Hepatocyte (in vitro differentiated cells): ENCODE results near the gene FEM1C. TPM values are rescaled to one million over a fixed set of nuclear protein-coding genes. Genes with fewer than 3 reads are reported as not detected.

Experiments
- DNase-seq: peaks from one replicate; pipeline ENCODE4 v3.0.0-alpha.2; 2016; ENCODE audit warnings: low spot score
- H2AFZ ChIP-seq: fragments of 200-600 bp; sonication (generic); 2 replicates; pipeline ENCODE4 v1.6.0; 2016; ENCODE audit warnings: antibody characterized with exemption, mild to moderate bottlenecking
- H3K27ac ChIP-seq: fragments of 200-600 bp; sonication (generic); 2 replicates; pipeline ENCODE4 v1.5.1; 2016; ENCODE audit warnings: mild to moderate bottlenecking
- H3K27me3 ChIP-seq: fragments of 200-600 bp; sonication (generic); 2 replicates; pipeline ENCODE4 v1.6.1; 2016
- H3K36me3 ChIP-seq: fragments of 200-600 bp; sonication (generic); replicated peaks from 2 replicates; pipeline ENCODE4 v1.5.1; 2016; ENCODE audit warnings: low read depth; ENCODE audit not compliant: insufficient read depth
- H3K4me1 ChIP-seq: fragments of 200-600 bp; sonication (generic); 2 replicates; pipeline ENCODE4 v1.5.1; 2016; ENCODE audit warnings: mild to moderate bottlenecking, moderate library complexity; ENCODE audit not compliant: insufficient read depth
- H3K4me2 ChIP-seq: fragments of 200-600 bp; sonication (generic); 2 replicates; pipeline ENCODE4 v1.6.0; 2016
- H3K4me3 ChIP-seq: fragments of 200-600 bp; sonication (generic); 2 replicates; pipeline ENCODE4 v1.5.1; 2016; ENCODE audit warnings: mild to moderate bottlenecking
- H3K79me2 ChIP-seq: fragments of 200-600 bp; sonication (generic); 2 replicates; pipeline ENCODE4 v1.6.0; 2017; ENCODE audit warnings: mild to moderate bottlenecking
- H3K9me2 ChIP-seq: fragments of 200-600 bp; sonication (generic); replicated peaks from 2 replicates; pipeline ENCODE4 v1.6.0; 2017; ENCODE audit warnings: mild to moderate bottlenecking; ENCODE audit not compliant: insufficient read depth
- H3K9me3 ChIP-seq: fragments of 200-600 bp; sonication (generic); 2 replicates; pipeline ENCODE4 v1.5.1; 2016; ENCODE audit warnings: low read depth, mild to moderate bottlenecking
- H4K20me1 ChIP-seq: fragments of 200-600 bp; sonication (generic); 2 replicates; pipeline ENCODE4 v1.6.0; 2016; ENCODE audit warnings: mild to moderate bottlenecking; ENCODE audit not compliant: insufficient read depth, poor library complexity, severe bottlenecking
- EZH2 ChIP-seq: fragments of 200-600 bp; sonication (generic); IDR thresholded peaks from 2 replicates; pipeline ENCODE4 v1.6.1; 2016; ENCODE audit warnings: antibody characterized with exemption, mild to moderate bottlenecking, borderline replicate concordance
- EZH2phosphoT487 ChIP-seq: fragments of 200-600 bp; sonication (generic); IDR thresholded peaks from one replicate; pipeline ENCODE4 v1.6.1; 2018; ENCODE audit warnings: antibody characterized with exemption, mild to moderate bottlenecking, low read depth, moderate library complexity; ENCODE audit not compliant: unreplicated experiment, severe bottlenecking
- WGBS: methylation state at CpG from one replicate; pipeline ENCODE4 v1.1.6; 2016; ENCODE audit warnings: low lambda C conversion rate; ENCODE audit errors: missing lambda C conversion rate; 5-methylcytosine and 5-hydroxymethylcytosine counted together
- polyA plus RNA-seq: library from polyadenylated mRNA; unstranded; fragments of >200 nt; fragmentation: Nextera tagmentation; extraction: Ambion mirVana; gene quantifications from 2 replicates; pipeline ENCODE4 v1.2.1, GENCODE V29; 2016
- total RNA-seq: library from RNA; depleted of rRNA; stranded (reverse); fragments of >200 nt; gene quantifications from 2 replicates; pipeline ENCODE4 v1.2.3, GENCODE V29; 2014
- TF ChIP-seq, protein P1 (sequence below): fragments of 200-600 bp; sonication (generic); IDR thresholded peaks from 2 replicates; pipeline ENCODE4 v1.5.1; 2016; ENCODE audit warnings: antibody characterized with exemption, mild to moderate bottlenecking; ENCODE audit not compliant: poor library complexity

FEM1C gene
- total and polyA plus RNA-seq, 2 experiments from 2014 or later = 10.7 to 27.0 TPM

DNA sequence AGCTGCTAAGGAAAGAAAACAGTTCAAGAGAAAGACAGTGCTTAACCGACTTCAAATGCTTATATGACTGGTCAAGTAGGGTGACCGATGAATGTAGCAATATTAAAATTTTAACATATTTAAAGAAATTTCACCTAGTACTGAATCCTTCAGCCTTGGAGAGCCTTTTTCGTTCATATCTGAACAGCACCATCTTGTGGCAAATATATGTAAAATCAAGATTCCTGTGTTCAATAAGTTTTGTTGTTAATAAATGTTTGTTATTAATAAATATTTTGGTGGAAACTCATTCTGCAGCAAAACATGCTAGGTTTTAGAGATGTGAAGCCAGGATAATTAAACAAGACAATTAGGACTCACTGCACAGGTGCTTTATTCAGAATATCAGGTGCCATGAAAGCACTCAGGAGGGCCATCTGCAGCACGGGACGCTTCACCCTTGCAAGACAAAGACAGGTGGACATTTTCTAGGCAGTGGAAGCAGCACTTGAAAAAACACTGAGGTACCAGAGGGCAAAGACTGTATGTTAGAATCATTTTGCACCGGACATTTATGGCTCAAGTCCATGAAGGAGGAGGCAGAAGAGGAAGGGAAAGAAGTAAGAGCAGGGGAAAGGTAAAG lies 42.1 kb upstream of the FEM1C start:
- no peak for TF ChIP-seq EZH2phosphoT487
- TF ChIP-seq, protein P1, sequence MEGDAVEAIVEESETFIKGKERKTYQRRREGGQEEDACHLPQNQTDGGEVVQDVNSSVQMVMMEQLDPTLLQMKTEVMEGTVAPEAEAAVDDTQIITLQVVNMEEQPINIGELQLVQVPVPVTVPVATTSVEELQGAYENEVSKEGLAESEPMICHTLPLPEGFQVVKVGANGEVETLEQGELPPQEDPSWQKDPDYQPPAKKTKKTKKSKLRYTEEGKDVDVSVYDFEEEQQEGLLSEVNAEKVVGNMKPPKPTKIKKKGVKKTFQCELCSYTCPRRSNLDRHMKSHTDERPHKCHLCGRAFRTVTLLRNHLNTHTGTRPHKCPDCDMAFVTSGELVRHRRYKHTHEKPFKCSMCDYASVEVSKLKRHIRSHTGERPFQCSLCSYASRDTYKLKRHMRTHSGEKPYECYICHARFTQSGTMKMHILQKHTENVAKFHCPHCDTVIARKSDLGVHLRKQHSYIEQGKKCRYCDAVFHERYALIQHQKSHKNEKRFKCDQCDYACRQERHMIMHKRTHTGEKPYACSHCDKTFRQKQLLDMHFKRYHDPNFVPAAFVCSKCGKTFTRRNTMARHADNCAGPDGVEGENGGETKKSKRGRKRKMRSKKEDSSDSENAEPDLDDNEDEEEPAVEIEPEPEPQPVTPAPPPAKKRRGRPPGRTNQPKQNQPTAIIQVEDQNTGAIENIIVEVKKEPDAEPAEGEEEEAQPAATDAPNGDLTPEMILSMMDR = peak; percentile 73
- no peak for TF ChIP-seq EZH2
- H3K27me3 ChIP-seq = no peaks in the 10 kb centered on the region
- H2AFZ ChIP-seq = no peak overlapping the region
- peaks cover 2% of the 10 kb centered on the region for H3K79me2 ChIP-seq
- H3K36me3 ChIP-seq = no peaks in the 10 kb centered on the region
- H4K20me1 ChIP-seq = no peaks in the 10 kb centered on the region
- H3K9me3 ChIP-seq = no peaks in the 10 kb centered on the region
- no peaks in the 10 kb centered on the region for H3K4me1 ChIP-seq
- WGBS = 57% methylated on average over 6 of the region's 6 CpGs
- no peaks in the 10 kb centered on the region for H3K9me2 ChIP-seq
- H3K4me3 ChIP-seq = no peak overlapping the region
- H3K27ac ChIP-seq = no peak overlapping the region
- no peak overlapping the region for H3K4me2 ChIP-seq
- peak; percentile 38 for DNase-seq

DNA sequence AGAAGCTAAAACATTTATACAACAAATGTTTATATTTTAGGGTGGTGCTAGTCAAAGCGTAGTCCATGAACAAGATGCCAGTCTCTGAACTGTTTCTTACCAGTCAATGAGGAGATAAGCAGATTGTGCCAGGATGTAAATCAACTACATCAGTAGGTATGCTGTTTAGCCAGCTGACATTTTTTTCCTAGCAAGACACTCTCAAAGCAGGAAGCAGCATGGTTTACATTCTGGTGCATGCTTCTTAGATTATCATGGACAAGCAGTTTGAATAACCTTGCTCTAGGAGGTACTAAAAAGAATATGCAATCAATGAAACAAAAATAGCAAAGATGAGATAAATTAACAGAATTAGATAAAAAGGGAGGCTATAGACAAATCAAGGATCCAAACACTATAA lies 40.7 kb upstream of the FEM1C start:
- Histone ChIP-seq H3K36me3 (no peaks in the 10 kb centered on the region), H3K4me1 (no peaks in the 10 kb centered on the region), H3K27ac (no peak overlapping the region), H2AFZ (no peak overlapping the region), H3K27me3 (no peaks in the 10 kb centered on the region), H3K9me2 (no peaks in the 10 kb centered on the region), H3K4me2 (no peak overlapping the region), H3K79me2 (no peaks in the 10 kb centered on the region), H3K4me3 (no peak overlapping the region), H3K9me3 (no peaks in the 10 kb centered on the region), H4K20me1 (no peaks in the 10 kb centered on the region)
- no peak for TF ChIP-seq EZH2phosphoT487
- TF ChIP-seq, protein P1 = no peak
- TF ChIP-seq EZH2 = no peak
- WGBS = 86% methylated on average over 1 of the region's 1 CpG
- DNase-seq = no peak

DNA sequence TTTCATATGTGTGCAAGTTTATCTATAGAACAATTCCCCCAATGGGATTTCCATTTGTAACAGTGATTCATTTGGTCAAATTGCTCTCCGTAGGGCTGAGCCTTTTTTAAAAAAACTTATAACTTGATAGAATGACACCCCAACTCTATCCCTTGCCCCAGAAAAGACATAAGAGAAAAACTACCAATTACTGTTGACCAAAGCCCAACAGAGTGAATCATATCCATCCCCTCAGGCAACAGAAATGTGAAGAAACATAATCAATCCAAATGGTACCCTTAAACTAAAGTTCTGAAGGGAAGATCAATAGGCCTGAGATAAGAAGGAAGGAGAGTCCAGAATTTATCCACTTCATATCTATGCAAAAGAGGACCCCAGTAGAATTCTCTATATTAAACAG lies 39.9 kb upstream of the FEM1C start:
- Histone ChIP-seq H3K79me2 (no peaks in the 10 kb centered on the region), H3K4me3 (no peak overlapping the region), H4K20me1 (no peaks in the 10 kb centered on the region), H3K36me3 (no peaks in the 10 kb centered on the region), H3K4me1 (no peaks in the 10 kb centered on the region), H3K27me3 (no peaks in the 10 kb centered on the region), H3K27ac (no peak overlapping the region), H3K9me2 (no peaks in the 10 kb centered on the region), H3K9me3 (no peaks in the 10 kb centered on the region), H2AFZ (no peak overlapping the region), H3K4me2 (no peak overlapping the region)
- no peak for TF ChIP-seq EZH2
- TF ChIP-seq, protein P1 = no peak
- WGBS = 86% methylated on average over 1 of the region's 1 CpG
- DNase-seq = no peak

DNA sequence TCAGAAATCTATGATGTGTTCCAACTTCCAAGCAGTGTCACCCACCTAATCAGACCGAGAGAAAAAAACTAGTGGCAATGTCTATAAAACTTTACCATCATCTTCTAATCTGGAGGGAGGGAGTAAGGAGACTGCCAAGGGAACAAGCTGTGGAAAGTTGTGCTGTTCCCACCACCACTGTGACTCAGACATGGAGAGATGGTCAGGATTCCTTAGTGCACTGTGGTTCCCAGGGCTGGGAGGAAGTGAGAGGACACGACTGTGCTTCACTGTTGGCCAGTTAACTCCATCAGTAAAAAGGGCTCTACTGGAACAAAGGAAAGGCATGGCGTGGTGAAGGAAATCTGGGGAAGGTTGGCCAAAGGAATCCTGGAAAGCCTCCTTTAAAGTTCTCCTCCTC lies 38.9 kb upstream of the FEM1C start:
- no peaks in the 10 kb centered on the region for H3K36me3 ChIP-seq
- no peak overlapping the region for H3K27ac ChIP-seq
- no peaks in the 10 kb centered on the region for H4K20me1 ChIP-seq
- TF ChIP-seq EZH2phosphoT487 (no peak), EZH2 (no peak)
- TF ChIP-seq, protein P1 = no peak
- H3K9me2 ChIP-seq = no peaks in the 10 kb centered on the region
- H3K9me3 ChIP-seq = no peaks in the 10 kb centered on the region
- 72% methylated on average over 3 of the region's 3 CpGs for WGBS
- H3K27me3 ChIP-seq = no peaks in the 10 kb centered on the region
- no peak overlapping the region for H3K4me3 ChIP-seq
- no peaks in the 10 kb centered on the region for H3K79me2 ChIP-seq
- no peak overlapping the region for H3K4me2 ChIP-seq
- DNase-seq = no peak
- H2AFZ ChIP-seq = no peak overlapping the region
- H3K4me1 ChIP-seq = no peaks in the 10 kb centered on the region
